Calu3 (cell line): Measurements from ENCODE around the gene SCGB1C1. TPM values are rescaled to one million over a fixed set of nuclear protein-coding genes. Genes with fewer than 3 reads are reported as not detected.

Experiments used
- BruUV-seq: library from RNA; stranded (reverse); fragments of 400-500 nt; replicated peaks from 2 replicates; lab custom pipeline; 2021; lab: Mats Ljungman, UMichigan
- CTCF ChIA-PET: fragments of 300-600 bp; sonication (Branson Sonifier 250); formaldehyde crosslinking; loops from one replicate; lab custom pipeline; 2022; ENCODE audit warnings: antibody characterized with exemption; lab: Charles Lee
- DNase-seq: peaks from one replicate; pipeline ENCODE4 v3.0.0; 2022
- H3K27ac Mint-ChIP-seq: one replicate; pipeline ENCODE4 v1.8.0; 2022; ENCODE audit warnings: mixed read lengths; ENCODE audit not compliant: unreplicated experiment
- H3K27me3 Mint-ChIP-seq: one replicate; pipeline ENCODE4 v1.8.0; 2022; ENCODE audit warnings: mixed read lengths; ENCODE audit not compliant: unreplicated experiment
- H3K36me3 Mint-ChIP-seq: one replicate; pipeline ENCODE4 v1.8.0; 2022; ENCODE audit warnings: mild to moderate bottlenecking, moderate library complexity, mixed read lengths; ENCODE audit not compliant: insufficient read depth, unreplicated experiment
- H3K4me1 Mint-ChIP-seq: one replicate; pipeline ENCODE4 v1.8.0; 2022; ENCODE audit warnings: mild to moderate bottlenecking, low read depth, mixed read lengths; ENCODE audit not compliant: unreplicated experiment
- H3K4me3 Mint-ChIP-seq: one replicate; pipeline ENCODE4 v1.8.0; 2022; ENCODE audit warnings: mild to moderate bottlenecking, low read depth, moderate library complexity, mixed read lengths; ENCODE audit not compliant: unreplicated experiment
- H3K9me3 Mint-ChIP-seq: one replicate; pipeline ENCODE4 v1.8.0; 2022; ENCODE audit warnings: low read depth, mixed read lengths; ENCODE audit not compliant: unreplicated experiment
- CTCF ChIP-seq: fragments of 200-600 bp; IDR thresholded peaks from one replicate; pipeline ENCODE4 v1.8.0; 2022; ENCODE audit warnings: antibody characterized with exemption; ENCODE audit not compliant: unreplicated experiment
- intact Hi-C: fragments of 100-400 bp; cut with micrococcal nuclease; formaldehyde crosslinking; loops from one replicate; pipeline ENCODE4 v1.10.0; 2022; ENCODE audit not compliant: unreplicated experiment
- total RNA-seq: library from RNA; stranded (reverse); gene quantifications from 2 replicates; pipeline ENCODE4 v1.2.3, GENCODE V29; 2022

The SCGB1C1 gene
- total RNA-seq, 1 experiment from 2014 or later, result not detected

- Mint-ChIP-seq H3K27me3 (no peaks in the 10 kb centered on the region), H3K27ac (no peak overlapping the region), H3K4me1 (no peaks in the 10 kb centered on the region), H3K9me3 (peaks cover 2% of the 10 kb centered on the region), H3K36me3 (peaks cover 15% of the 10 kb centered on the region), H3K4me3 (no peak overlapping the region)
- BruUV-seq, result no TSS peak
- TF ChIP-seq CTCF, result no peak
- no peak for DNase-seq
- CTCF ChIA-PET, result interaction anchor here (0.7 kb wide), 1 partner anchor 18 kb away, joined by 4 read pairs; no protein-coding TSS in a partner anchor
- intact Hi-C loops, result no loop called here
Measured at GRCh38 chr11:196786-197731, 4.2 kb downstream of the SCGB1C1 start.

DNA sequence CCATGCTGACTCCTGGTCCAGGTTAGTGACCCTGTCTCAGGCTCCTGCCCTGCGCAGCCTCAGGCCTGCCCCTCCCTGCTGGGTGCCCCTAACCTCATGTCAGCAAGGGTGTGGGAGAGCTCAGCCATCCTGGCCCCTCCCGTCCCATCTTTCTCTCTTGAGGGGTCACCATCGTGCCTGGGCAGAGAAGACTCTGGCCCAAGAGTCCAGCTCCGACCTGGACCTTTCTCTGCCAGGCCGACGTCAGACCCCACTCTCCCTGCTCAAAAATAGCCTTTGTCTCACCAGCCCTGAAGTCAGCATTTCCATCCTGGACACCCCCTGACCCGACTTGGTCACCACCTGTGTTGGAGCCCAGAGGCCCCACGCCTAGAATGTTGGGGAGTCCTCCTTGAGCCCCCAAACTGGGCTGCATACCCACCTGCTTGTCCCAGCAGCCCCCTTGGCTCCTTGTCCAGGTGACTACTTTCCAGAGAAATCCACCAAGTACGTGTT lies 4.9 kb downstream of the SCGB1C1 start:
- Mint-ChIP-seq H3K4me1 (no peaks in the 10 kb centered on the region), H3K36me3 (peaks cover 16% of the 10 kb centered on the region), H3K4me3 (no peak overlapping the region), H3K27me3 (no peaks in the 10 kb centered on the region), H3K27ac (no peak overlapping the region), H3K9me3 (peaks cover 2% of the 10 kb centered on the region)
- intact Hi-C loops, result no loop called here
- CTCF ChIA-PET, result no interaction called here
- no peak for TF ChIP-seq CTCF
- no TSS peak for BruUV-seq
- DNase-seq, result no peak

DNA sequence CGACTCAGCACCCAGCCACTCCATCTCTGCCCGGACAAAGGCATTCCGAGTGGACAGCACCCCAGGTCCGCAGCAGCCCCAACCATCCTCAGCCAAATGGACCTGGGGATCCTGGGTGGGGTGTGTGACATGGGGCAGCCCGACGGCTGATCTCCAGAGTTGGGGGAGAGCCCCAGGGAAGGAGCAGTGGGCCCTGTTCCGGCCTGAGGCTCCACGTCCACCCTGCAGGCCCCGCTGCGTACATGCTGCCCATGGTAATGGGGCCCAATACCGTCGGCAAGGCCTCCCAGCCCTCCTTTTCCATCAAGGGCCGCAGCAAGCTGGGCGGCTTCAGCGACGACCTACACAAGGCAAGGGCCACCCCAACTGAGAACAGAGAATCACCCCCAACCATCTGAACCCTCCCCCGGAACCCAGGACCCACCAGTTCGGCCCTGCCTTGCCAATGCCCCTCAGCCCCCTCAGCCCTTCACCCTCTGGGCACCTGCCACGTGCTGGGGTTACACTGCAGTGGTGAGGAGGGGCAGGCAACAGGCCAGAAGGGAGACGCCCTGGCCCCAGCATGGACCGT lies 5.4 kb downstream of the SCGB1C1 start:
- intact Hi-C loops, result no loop called here
- peaks cover 2% of the 10 kb centered on the region for H3K9me3 Mint-ChIP-seq
- no peak overlapping the region for H3K4me3 Mint-ChIP-seq
- H3K4me1 Mint-ChIP-seq, result no peaks in the 10 kb centered on the region
- H3K27me3 Mint-ChIP-seq, result no peaks in the 10 kb centered on the region
- peak overlapping the region; percentile 83 for H3K27ac Mint-ChIP-seq
- peaks cover 21% of the 10 kb centered on the region for H3K36me3 Mint-ChIP-seq
- BruUV-seq, result no TSS peak
- DNase-seq, result no peak
- no peak for TF ChIP-seq CTCF
- CTCF ChIA-PET, result no interaction called here

- H3K27ac Mint-ChIP-seq, result peak overlapping the region; percentile 83
- H3K4me3 Mint-ChIP-seq, result no peak overlapping the region
- peaks cover 25% of the 10 kb centered on the region for H3K36me3 Mint-ChIP-seq
- no peak for DNase-seq
- CTCF ChIA-PET, result no interaction called here
- peaks cover 2% of the 10 kb centered on the region for H3K9me3 Mint-ChIP-seq
- BruUV-seq, result no TSS peak
- intact Hi-C loops, result no loop called here
- no peaks in the 10 kb centered on the region for H3K4me1 Mint-ChIP-seq
- no peak for TF ChIP-seq CTCF
- no peaks in the 10 kb centered on the region for H3K27me3 Mint-ChIP-seq
Measured at GRCh38 chr11:199004-199581, 6.2 kb downstream of the SCGB1C1 start.
